Psoas muscle (tissue), 8 donors: ENCODE data around the gene GBP2. TPM values are rescaled to one million over a fixed set of nuclear protein-coding genes. Genes with fewer than 3 reads are reported as not detected.
A peak's percentile ranks its signal among the peaks of the same experiment; 100 is the strongest.

Experiments used
- ATAC-seq, 4 donors: fragments of 200-7000 bp; cut with Tn5 transposase; one replicate each; pipeline ENCODE4 v1.9.1; 2020; ENCODE audit warnings: moderate library complexity in 3 of 4, mild to moderate bottlenecking in 2 of 4
- DNase-seq, 2 donors: peaks; one replicate each; pipeline ENCODE4 v3.0.0-alpha.2; 2020
- H3K27ac ChIP-seq: fragments of 200-600 bp; one replicate; pipeline ENCODE4 v1.8.0; 2022
- H3K27me3 ChIP-seq, 3 donors: fragments of 200-600 bp in 1 of 3; one replicate each; pipeline versions ENCODE4 v1.6.1 to v1.8.0; 2013 to 2022; ENCODE audit warnings: low read length in 2 of 3, mild to moderate bottlenecking in 2 of 3, moderate library complexity in 1 of 3; ENCODE audit not compliant: insufficient read depth in 3 of 3
- H3K36me3 ChIP-seq, 2 donors: fragments of 200-600 bp in 1 of 2; one replicate each; pipeline versions ENCODE4 v1.6.1 to v1.8.0; 2013 to 2022; ENCODE audit warnings: low read depth in 1 of 2, mild to moderate bottlenecking in 1 of 2, moderate library complexity in 1 of 2; ENCODE audit not compliant: insufficient read depth in 1 of 2
- H3K4me1 ChIP-seq: fragments of 200-600 bp; one replicate; pipeline ENCODE4 v1.8.0; 2022
- H3K4me3 ChIP-seq: fragments of 200-600 bp; one replicate; pipeline ENCODE4 v1.8.0; 2022; ENCODE audit warnings: mild to moderate bottlenecking
- H3K9me3 ChIP-seq: fragments of 200-600 bp; one replicate; pipeline ENCODE4 v1.8.0; 2022
- WGBS, 3 donors: extraction: QIAGEN DNeasy Blood & Tissue Kit; methylation state at CpG; one replicate each; pipeline versions ENCODE4 v1.1.6 to v1.1.7; 2013; 5-methylcytosine and 5-hydroxymethylcytosine counted together
- intact Hi-C, 2 donors: fragments of 100-400 bp; cut with DNase I; formaldehyde crosslinking; loops; one replicate each; pipeline versions ENCODE4 v1.11.0 to v1.14.2; 2022
- polyA plus RNA-seq, 3 donors: library from polyadenylated mRNA; stranded (reverse); fragments of 200-250 nt; gene quantifications; one replicate each; pipeline ENCODE4 v1.2.3, GENCODE V29; 2013
- total RNA-seq, 4 donors: library from RNA; stranded (reverse); fragmentation: NEBNext Ultra II Directional in 2 of 4; extraction: Animal tissue kit (Norgen Biotek cat#: 25700) in 2 of 4; gene quantifications; one replicate each; pipeline versions ENCODE4 v1.2.1 to v1.2.4, GENCODE V29; 2021 to 2023
- TF ChIP-seq, protein P1 (sequence below): fragments of 200-600 bp; IDR thresholded peaks from one replicate; pipeline ENCODE4 v1.8.0; 2022; ENCODE audit warnings: antibody characterized with exemption
- donor health status: healthy with polysubstance abuse.
- donor health status: DM: no; HTN: no; CAD: no; lungs with moderate emphysema.
- donor health status: Bipolar disorder and iron deficiency.
- donor health status: healthy.
- donor health status: DM: yes; HTN: yes; CAD: no.
- donor health status: DM: no; HTN: no; CAD: no.
- donor health status: DM: no; HTN: no; CAD: no.
- donor health status: DM: yes; HTN: yes; CAD: no.

The GBP2 gene
- total and polyA plus RNA-seq, 7 donors = 11.3 to 36.6 (median 25.8) TPM

DNA sequence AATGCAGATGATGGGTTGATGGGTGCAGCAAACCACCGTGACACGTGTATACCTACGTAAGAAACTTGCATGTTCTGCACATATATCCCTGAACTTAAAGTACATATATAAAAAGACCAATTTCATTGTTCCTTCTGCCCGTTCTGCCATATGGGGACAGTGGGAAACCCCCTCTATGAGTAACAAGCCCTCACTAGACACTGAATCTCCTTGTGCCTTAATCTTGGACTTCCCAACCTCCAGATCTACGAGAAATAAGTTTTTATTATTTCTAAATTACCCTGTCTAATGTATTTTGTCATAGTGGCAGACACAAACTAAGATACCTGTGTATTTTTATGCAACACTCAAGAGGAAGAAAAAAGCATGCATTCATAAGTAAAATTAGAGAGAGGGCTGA is 39.9 kb upstream of the GBP2 start:
- Histone ChIP-seq H3K27me3 (no peaks in the 10 kb centered on the region), H3K36me3 (no peaks in the 10 kb centered on the region), H3K27ac (no peak overlapping the region), H3K4me1 (no peaks in the 10 kb centered on the region), H3K4me3 (no peak overlapping the region), H3K9me3 (no peaks in the 10 kb centered on the region)
- ATAC-seq (no peak), DNase-seq (no peak)
- TF ChIP-seq, protein P1, sequence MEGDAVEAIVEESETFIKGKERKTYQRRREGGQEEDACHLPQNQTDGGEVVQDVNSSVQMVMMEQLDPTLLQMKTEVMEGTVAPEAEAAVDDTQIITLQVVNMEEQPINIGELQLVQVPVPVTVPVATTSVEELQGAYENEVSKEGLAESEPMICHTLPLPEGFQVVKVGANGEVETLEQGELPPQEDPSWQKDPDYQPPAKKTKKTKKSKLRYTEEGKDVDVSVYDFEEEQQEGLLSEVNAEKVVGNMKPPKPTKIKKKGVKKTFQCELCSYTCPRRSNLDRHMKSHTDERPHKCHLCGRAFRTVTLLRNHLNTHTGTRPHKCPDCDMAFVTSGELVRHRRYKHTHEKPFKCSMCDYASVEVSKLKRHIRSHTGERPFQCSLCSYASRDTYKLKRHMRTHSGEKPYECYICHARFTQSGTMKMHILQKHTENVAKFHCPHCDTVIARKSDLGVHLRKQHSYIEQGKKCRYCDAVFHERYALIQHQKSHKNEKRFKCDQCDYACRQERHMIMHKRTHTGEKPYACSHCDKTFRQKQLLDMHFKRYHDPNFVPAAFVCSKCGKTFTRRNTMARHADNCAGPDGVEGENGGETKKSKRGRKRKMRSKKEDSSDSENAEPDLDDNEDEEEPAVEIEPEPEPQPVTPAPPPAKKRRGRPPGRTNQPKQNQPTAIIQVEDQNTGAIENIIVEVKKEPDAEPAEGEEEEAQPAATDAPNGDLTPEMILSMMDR = no peak
- intact Hi-C loops = no loop called here
- 91 to 94% (median 91%) methylated on average over 5 of the region's 5 CpGs for WGBS, 3 donors

DNA sequence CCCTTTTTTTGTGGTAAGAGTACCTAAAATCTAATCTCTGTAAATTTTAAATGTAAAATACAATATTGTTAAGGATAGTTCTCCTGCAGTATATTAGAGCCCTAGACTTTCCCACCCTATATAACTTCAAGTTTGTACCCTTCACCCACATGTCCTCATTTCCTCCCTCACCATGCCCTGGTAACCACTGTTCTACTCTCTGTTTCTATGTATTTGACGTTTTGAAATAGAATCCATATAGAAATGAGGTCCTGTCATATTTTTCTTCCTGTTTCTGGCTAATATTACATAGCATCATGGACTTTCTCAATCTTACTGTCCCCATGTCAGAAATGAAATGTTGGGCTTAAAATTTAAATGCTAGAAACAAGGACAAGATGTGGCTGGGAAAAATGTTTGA is 25.1 kb upstream of the GBP2 start:
- DNase-seq (no peak), ATAC-seq (no peak)
- Histone ChIP-seq H3K4me3 (no peak overlapping the region), H3K4me1 (no peaks in the 10 kb centered on the region), H3K9me3 (no peaks in the 10 kb centered on the region), H3K27me3 (no peaks in the 10 kb centered on the region), H3K27ac (no peak overlapping the region), H3K36me3 (no peaks in the 10 kb centered on the region)
- WGBS, 3 donors = 39 to 53% (median 41%) methylated on average over 1 of the region's 1 CpG
- TF ChIP-seq, protein P1 = no peak
- intact Hi-C loops = no loop called here

DNA sequence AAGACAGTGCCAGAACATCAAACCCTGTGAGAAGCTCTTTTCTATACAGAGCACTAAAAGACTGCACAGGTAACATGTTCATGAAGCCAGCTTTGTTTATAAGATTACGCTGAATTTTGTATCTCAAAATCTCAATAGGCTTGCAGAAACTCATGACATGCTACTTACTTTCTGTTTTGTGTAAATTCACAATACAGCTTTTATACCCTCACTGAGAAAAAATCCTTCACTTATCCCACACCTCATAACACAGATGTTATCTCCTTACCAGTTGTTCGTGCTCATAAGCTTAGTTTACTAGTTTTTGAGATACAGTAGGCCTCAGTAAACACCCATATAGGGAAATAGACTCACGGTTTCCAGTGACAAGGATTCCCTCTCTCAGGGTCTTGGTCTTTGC is 24.1 kb upstream of the GBP2 start:
- Histone ChIP-seq H3K27ac (no peak overlapping the region), H3K36me3 (no peaks in the 10 kb centered on the region), H3K9me3 (no peaks in the 10 kb centered on the region), H3K4me1 (no peaks in the 10 kb centered on the region), H3K27me3 (no peaks in the 10 kb centered on the region), H3K4me3 (no peak overlapping the region)
- WGBS, 3 donors = 71 to 76% (median 72%) methylated on average over 3 of the region's 3 CpGs
- ATAC-seq (no peak), DNase-seq (no peak)
- TF ChIP-seq, protein P1 = no peak
- intact Hi-C loops = no loop called here

DNA sequence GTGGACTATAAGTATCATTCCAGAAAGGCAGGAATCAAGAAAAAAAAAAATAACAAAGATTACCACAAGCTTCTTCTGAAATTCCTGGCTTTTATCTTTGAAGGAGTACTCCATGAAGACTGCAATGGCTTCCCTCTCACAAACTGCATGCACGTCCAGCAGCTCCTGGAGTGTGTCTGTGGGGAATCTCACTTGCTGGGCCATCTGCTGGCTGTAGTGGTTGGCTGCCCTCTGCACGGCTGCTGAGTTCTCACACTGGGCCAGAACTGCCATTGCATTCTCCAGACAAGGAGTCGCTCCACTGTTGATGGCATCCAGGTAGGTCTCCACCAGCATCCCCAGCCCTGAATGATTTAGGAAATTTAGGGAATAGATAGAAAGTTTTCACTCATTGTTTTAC is 23.3 kb upstream of the GBP2 start:
- Histone ChIP-seq H3K36me3 (no peaks in the 10 kb centered on the region), H3K27me3 (no peaks in the 10 kb centered on the region), H3K27ac (no peak overlapping the region), H3K4me1 (no peaks in the 10 kb centered on the region), H3K4me3 (no peak overlapping the region), H3K9me3 (no peaks in the 10 kb centered on the region)
- TF ChIP-seq, protein P1 = peak; percentile 18
- intact Hi-C loops = no loop called here
- 30 to 39% (median 36%) methylated on average over 3 of the region's 3 CpGs for WGBS, 3 donors
- DNase-seq (no peak), ATAC-seq (peak in 2 of 4 donors; percentile 46 to 58)
